ENCODE results near the gene MEGF6.

MEGF6 gene

GRCh38 chr1:3459051-3459908 is 152.0 kb downstream of the MEGF6 start:
- no peak for DNase-seq (ENCODE audit: low read depth)

GRCh38 chr1:3457910-3458883 is 153.1 kb downstream of the MEGF6 start:
- no peak for DNase-seq (ENCODE audit: low read depth)

GRCh38 chr1:3456964-3457909 is 154.1 kb downstream of the MEGF6 start:
- DNase-seq (ENCODE audit: low read depth), result no peak

GRCh38 chr1:3456449-3456963 is 154.8 kb downstream of the MEGF6 start:
- no peak for DNase-seq (ENCODE audit: low read depth)

- no peak for DNase-seq (ENCODE audit: low read depth)
Observed at GRCh38 chr1:3455670-3456448, 155.4 kb downstream of the MEGF6 start.

GRCh38 chr1:3454811-3455618 is 156.3 kb downstream of the MEGF6 start:
- no peak for DNase-seq (ENCODE audit: low read depth)

GRCh38 chr1:3453891-3454810 is 157.2 kb downstream of the MEGF6 start, which contains the start of gene ARHGEF16:
Gene ARHGEF16 (plus strand): TSS chr1:3454665. CDS start chr1:3463085, 8,420 bp downstream.
- no peak for DNase-seq (ENCODE audit: low read depth)

- peak; percentile 45 for DNase-seq (ENCODE audit: low read depth)
Observed at GRCh38 chr1:3453203-3453761, 158.0 kb downstream of the MEGF6 start.

- no peak for DNase-seq (ENCODE audit: low read depth)
Observed at GRCh38 chr1:3452866-3453175, 158.5 kb downstream of the MEGF6 start.

- no peak for DNase-seq (ENCODE audit: low read depth)
Observed at GRCh38 chr1:3451994-3452865, 159.1 kb downstream of the MEGF6 start.

GRCh38 chr1:3450983-3451382 is 160.3 kb downstream of the MEGF6 start:
- no peak for DNase-seq (ENCODE audit: low read depth)

- no peak for DNase-seq (ENCODE audit: low read depth)
Observed at GRCh38 chr1:3450202-3450863, 161.0 kb downstream of the MEGF6 start.

- no peak for DNase-seq (ENCODE audit: low read depth)
Observed at GRCh38 chr1:3444736-3445135, 166.6 kb downstream of the MEGF6 start.

- no peak for DNase-seq (ENCODE audit: low read depth)
Observed at GRCh38 chr1:3444298-3444697, 167.0 kb downstream of the MEGF6 start.

- no peak for DNase-seq (ENCODE audit: low read depth)
Observed at GRCh38 chr1:3443807-3444206, 167.5 kb downstream of the MEGF6 start.

GRCh38 chr1:3442901-3443300 is 168.4 kb downstream of the MEGF6 start:
- DNase-seq (ENCODE audit: low read depth), result no peak

GRCh38 chr1:3442331-3442730 is 169.0 kb downstream of the MEGF6 start:
- DNase-seq (ENCODE audit: low read depth), result no peak
